GM12892 (cell line): Measurements from ENCODE around the gene PYCR2.

Experiments
- DNase-seq: peaks from one replicate; pipeline ENCODE4 v3.0.0; 2011; ENCODE audit not compliant: insufficient read length
- FAIRE-seq: peaks from 2 replicates; lab custom pipeline; 2011; peaks lifted over from hg19 to GRCh38; lab: Jason Lieb, UNC
- POLR2A ChIP-seq: IDR thresholded peaks from 2 replicates; pipeline ENCODE4 v1.6.1; 2011; ENCODE audit warnings: low read depth, low read length, control low read depth
- POLR2AphosphoS5 ChIP-seq: IDR thresholded peaks from 2 replicates; pipeline ENCODE4 v1.6.1; 2011; ENCODE audit warnings: low read depth, low read length, control low read depth
- TAF1 ChIP-seq: IDR thresholded peaks from 2 replicates; pipeline ENCODE4 v1.6.1; 2011; ENCODE audit warnings: low read depth, mild to moderate bottlenecking, control low read depth, low read length, borderline replicate concordance

The PYCR2 gene

GRCh38 chr1:225883616-225884265, 40.3 kb downstream of the PYCR2 start:
- no peak for FAIRE-seq
- TF ChIP-seq POLR2A (no peak), POLR2AphosphoS5 (no peak), TAF1 (no peak)
- DNase-seq = no peak

- TF ChIP-seq TAF1 (no peak), POLR2A (no peak), POLR2AphosphoS5 (no peak)
- FAIRE-seq = no peak
- DNase-seq = peak; percentile 67
Measured at GRCh38 chr1:225882694-225883615, 41.1 kb downstream of the PYCR2 start.

GRCh38 chr1:225881959-225882693, 41.9 kb downstream of the PYCR2 start, which contains the start of gene TMEM63A:
TSS of gene TMEM63A (minus strand) at chr1:225882380. CDS start at chr1:225877580, 4,800 bp downstream.
- DNase-seq (peak; percentile 92), FAIRE-seq (peak; percentile 73)
- TF ChIP-seq POLR2A (0 out of 2 replicates have a peak, but pooled peaks have one; percentile 41), POLR2AphosphoS5 (no peak)

GRCh38 chr1:225881081-225881958, 42.7 kb downstream of the PYCR2 start:
- FAIRE-seq = peak; percentile 17
- peak; percentile 60 for DNase-seq
- TF ChIP-seq POLR2A = no peak
- no peak for TF ChIP-seq POLR2AphosphoS5

- no peak for DNase-seq
- no peak for FAIRE-seq
- TF ChIP-seq POLR2AphosphoS5 (no peak), POLR2A (no peak), TAF1 (no peak)
Measured at GRCh38 chr1:225880636-225881035, 43.4 kb downstream of the PYCR2 start.

- DNase-seq (no peak), FAIRE-seq (no peak)
- TF ChIP-seq POLR2A (no peak), TAF1 (no peak), POLR2AphosphoS5 (no peak)
Measured at GRCh38 chr1:225880222-225880588, 43.8 kb downstream of the PYCR2 start.

GRCh38 chr1:225879521-225880221, 44.4 kb downstream of the PYCR2 start:
- DNase-seq (no peak), FAIRE-seq (no peak)
- TF ChIP-seq POLR2AphosphoS5 (no peak), POLR2A (no peak), TAF1 (no peak)

- FAIRE-seq = no peak
- TF ChIP-seq TAF1 (no peak), POLR2AphosphoS5 (no peak), POLR2A (no peak)
- DNase-seq = no peak
Measured at GRCh38 chr1:225878282-225878681, 45.8 kb downstream of the PYCR2 start.

GRCh38 chr1:225877580-225877979, 46.5 kb downstream of the PYCR2 start:
- FAIRE-seq (no peak), DNase-seq (no peak)
- TF ChIP-seq TAF1 (no peak), POLR2A (no peak), POLR2AphosphoS5 (no peak)
